Natural killer cell (primary cell): ENCODE measurements around the gene EBF4. TPM values are rescaled to one million over a fixed set of nuclear protein-coding genes. Genes with fewer than 3 reads are reported as not detected.
A peak's percentile ranks its signal among the peaks of the same experiment; 100 is the strongest.

Source experiments
- ATAC-seq, 3 donors: fragments of 150-1000 bp in 2 of 3; fragments of 200-7000 bp in 1 of 3; cut with Tn5 transposase; 1 replicate in 1 of 3; 2 replicates in 2 of 3; pipeline ENCODE4 v1.10.0; 2021; ENCODE audit warnings: mild to moderate bottlenecking in 2 of 3, moderate library complexity in 2 of 3
- DNase-seq, 2 donors: peaks; one replicate each; pipeline versions ENCODE4 v3.0.0 to v3.0.0-alpha.2; 2013 to 2021; ENCODE audit warnings: mixed read lengths in 1 of 2
- H3K27ac ChIP-seq: one replicate; pipeline ENCODE4 v1.5.1; 2013; ENCODE audit warnings: mild to moderate bottlenecking, low read length
- H3K27me3 ChIP-seq: one replicate; pipeline ENCODE4 v1.6.1; 2013; ENCODE audit warnings: low read length; ENCODE audit not compliant: control insufficient read depth, insufficient read depth
- H3K36me3 ChIP-seq: one replicate; pipeline ENCODE4 v1.6.1; 2013; ENCODE audit warnings: low read length; ENCODE audit not compliant: control insufficient read depth, insufficient read depth
- H3K4me1 ChIP-seq: one replicate; pipeline ENCODE4 v1.6.1; 2013; ENCODE audit warnings: low read length; ENCODE audit not compliant: control insufficient read depth, insufficient read depth
- H3K4me3 ChIP-seq: one replicate; pipeline ENCODE4 v1.5.1; 2013; ENCODE audit warnings: low read length
- H3K9me3 ChIP-seq: one replicate; pipeline ENCODE4 v1.6.1; 2013; ENCODE audit warnings: low read length; ENCODE audit not compliant: control insufficient read depth, insufficient read depth
- H3K27ac Mint-ChIP-seq, 2 donors: one replicate each; pipeline ENCODE4 v1.8.0; 2022; ENCODE audit warnings: mild to moderate bottlenecking in 2 of 2, mixed read lengths in 2 of 2, moderate library complexity in 1 of 2
- H3K27me3 Mint-ChIP-seq, 2 donors: one replicate each; pipeline ENCODE4 v1.8.0; 2022; ENCODE audit warnings: low read depth in 2 of 2, mixed read lengths in 2 of 2
- H3K36me3 Mint-ChIP-seq: one replicate; pipeline ENCODE4 v1.8.0; 2022; ENCODE audit warnings: mixed read lengths
- H3K4me1 Mint-ChIP-seq, 2 donors: one replicate each; pipeline ENCODE4 v1.8.0; 2022; ENCODE audit warnings: mixed read lengths in 2 of 2
- H3K4me3 Mint-ChIP-seq: one replicate; pipeline ENCODE4 v1.8.0; 2022; ENCODE audit warnings: mild to moderate bottlenecking, moderate library complexity, mixed read lengths
- H3K9me3 Mint-ChIP-seq, 2 donors: one replicate each; pipeline ENCODE4 v1.8.0; 2022; ENCODE audit warnings: mixed read lengths in 2 of 2
- CTCF ChIP-seq: fragments of 200-600 bp; IDR thresholded peaks from one replicate; pipeline ENCODE4 v1.8.0; 2022; ENCODE audit warnings: antibody characterized with exemption
- WGBS: methylation state at CpG from one replicate; pipeline ENCODE4 v1.1.7; 2013; ENCODE audit warnings: missing lambda C conversion rate; ENCODE audit not compliant: insufficient coverage; 5-methylcytosine and 5-hydroxymethylcytosine counted together
- intact Hi-C: fragments of 100-400 bp; cut with micrococcal nuclease; formaldehyde crosslinking; loops from one replicate; pipeline ENCODE4 v1.14.2; 2022
- total RNA-seq, 4 donors: library from RNA; stranded (reverse); fragments of 120-200 nt in 1 of 4; gene quantifications; one replicate each; pipeline versions ENCODE4 v1.2.3 to v1.2.4, GENCODE V29; 2013 to 2022

EBF4 gene
- total RNA-seq, 3 donors from 2014 or later (not counting 1 experiment from before 2014, with no cell fraction given), result 17.1 to 21.7 (median 20.4) TPM

- no peak overlapping the region for H3K4me3 ChIP-seq
- H3K27ac ChIP-seq, result no peak overlapping the region
- no peaks in the 10 kb centered on the region for H3K36me3 Mint-ChIP-seq
- no peak for TF ChIP-seq CTCF
- ATAC-seq (no peak), DNase-seq (no peak)
- no peaks in the 10 kb centered on the region for H3K27me3 ChIP-seq
- peaks cover 41 to 47% of the 10 kb centered on the region in 2 donors for H3K4me1 Mint-ChIP-seq
- no peaks in the 10 kb centered on the region for H3K9me3 Mint-ChIP-seq
- intact Hi-C loops, result no loop called here
- no peak overlapping the region for H3K4me3 Mint-ChIP-seq
- 81% methylated on average over 8 of the region's 8 CpGs for WGBS
- H3K9me3 ChIP-seq, result no peaks in the 10 kb centered on the region
- peaks cover 0 to 6% of the 10 kb centered on the region in 2 donors for H3K27me3 Mint-ChIP-seq
- peaks cover 46% of the 10 kb centered on the region for H3K4me1 ChIP-seq
- no peak overlapping the region for H3K27ac Mint-ChIP-seq
- H3K36me3 ChIP-seq, result no peaks in the 10 kb centered on the region
Measured at GRCh38 chr20:2746636-2747265, 54.2 kb downstream of the EBF4 start.

GRCh38 chr20:2747676-2748235 lies 55.2 kb downstream of the EBF4 start:
- Mint-ChIP-seq H3K4me3 (no peak overlapping the region), H3K27me3 (peaks cover 0 to 6% of the 10 kb centered on the region in 2 donors)

GRCh38 chr20:2748551-2749342 lies 56.2 kb downstream of the EBF4 start:
- 83% methylated on average over 10 of the region's 10 CpGs for WGBS
- Mint-ChIP-seq H3K36me3 (no peaks in the 10 kb centered on the region), H3K27ac (peak overlapping the region in 1 of 2 donors; percentile 0), H3K9me3 (no peaks in the 10 kb centered on the region), H3K4me1 (peaks cover 35 to 43% of the 10 kb centered on the region in 2 donors), H3K27me3 (peaks cover 0 to 12% of the 10 kb centered on the region in 2 donors), H3K4me3 (no peak overlapping the region)
- TF ChIP-seq CTCF, result no peak
- ATAC-seq (no peak), DNase-seq (peak in 1 of 2 donors; percentile 49)
- Histone ChIP-seq H3K36me3 (no peaks in the 10 kb centered on the region), H3K4me3 (no peak overlapping the region), H3K27ac (no peak overlapping the region), H3K4me1 (peaks cover 44% of the 10 kb centered on the region), H3K27me3 (peaks cover 8% of the 10 kb centered on the region), H3K9me3 (no peaks in the 10 kb centered on the region)
- intact Hi-C loops, result no loop called here

More at GRCh38 chr20:2747676-2748235, 55.2 kb downstream of the EBF4 start:
- Histone ChIP-seq H3K4me3 (no peak overlapping the region), H3K9me3 (no peaks in the 10 kb centered on the region), H3K27ac (no peak overlapping the region), H3K27me3 (peaks cover 2% of the 10 kb centered on the region), H3K4me1 (peaks cover 41% of the 10 kb centered on the region), H3K36me3 (no peaks in the 10 kb centered on the region)
- Mint-ChIP-seq H3K36me3 (no peaks in the 10 kb centered on the region), H3K4me1 (peaks cover 36 to 40% of the 10 kb centered on the region in 2 donors), H3K9me3 (no peaks in the 10 kb centered on the region), H3K27ac (peak overlapping the region in 1 of 2 donors; percentile 0)
- TF ChIP-seq CTCF, result no peak
- DNase-seq, result no peak
- WGBS, result 93% methylated on average over 8 of the region's 8 CpGs
- ATAC-seq, result no peak
- intact Hi-C loops, result no loop called here
